ENCODE data around the gene PARL.

The PARL gene

GRCh38 chr3:183817639-183818038 lies 67.0 kb downstream of the PARL start:
- Histone ChIP-seq H3K4me3 (ENCODE audit: low read depth, low read length) (no peak overlapping the region), H3K27me3 (ENCODE audit: control insufficient read depth, insufficient read depth, low read length) (no peaks in the 10 kb centered on the region), H2AFZ (no peak overlapping the region), H3K9me3 (ENCODE audit: control insufficient read depth, low read length) (no peaks in the 10 kb centered on the region), H3K4me2 (ENCODE audit: low read length) (no peak overlapping the region), H3K27ac (no peak overlapping the region), H3K9ac (no peak overlapping the region), H3K36me3 (ENCODE audit: control insufficient read depth, insufficient read depth, low read length) (no peaks in the 10 kb centered on the region), H3K4me1 (no peaks in the 10 kb centered on the region), H3K79me2 (no peaks in the 10 kb centered on the region)
- TF ChIP-seq CTCF (IDR thresholded peaks at IDR 0.05), result no peak

GRCh38 chr3:183816681-183817510 lies 67.8 kb downstream of the PARL start:
- no peaks in the 10 kb centered on the region for H3K27me3 ChIP-seq (ENCODE audit: control insufficient read depth, insufficient read depth, low read length)
- H3K36me3 ChIP-seq (ENCODE audit: control insufficient read depth, insufficient read depth, low read length), result no peaks in the 10 kb centered on the region
- no peaks in the 10 kb centered on the region for H3K9me3 ChIP-seq (ENCODE audit: control insufficient read depth, low read length)
- TF ChIP-seq CTCF (IDR thresholded peaks at IDR 0.05), result no peak
- H3K4me1 ChIP-seq, result no peaks in the 10 kb centered on the region
- no peak overlapping the region for H3K4me3 ChIP-seq (ENCODE audit: low read depth, low read length)
- no peaks in the 10 kb centered on the region for H3K79me2 ChIP-seq
- no peak overlapping the region for H3K27ac ChIP-seq
- H2AFZ ChIP-seq, result no peak overlapping the region
- H3K4me2 ChIP-seq (ENCODE audit: low read length), result no peak overlapping the region
- H3K9ac ChIP-seq, result no peak overlapping the region

- no peaks in the 10 kb centered on the region for H3K27me3 ChIP-seq (ENCODE audit: control insufficient read depth, insufficient read depth, low read length)
- no peak overlapping the region for H2AFZ ChIP-seq
- H3K4me1 ChIP-seq, result no peaks in the 10 kb centered on the region
- H3K9ac ChIP-seq, result no peak overlapping the region
- H3K36me3 ChIP-seq (ENCODE audit: control insufficient read depth, insufficient read depth, low read length), result no peaks in the 10 kb centered on the region
- H3K9me3 ChIP-seq (ENCODE audit: control insufficient read depth, low read length), result no peaks in the 10 kb centered on the region
- TF ChIP-seq CTCF (IDR thresholded peaks at IDR 0.05), result no peak
- H3K79me2 ChIP-seq, result no peaks in the 10 kb centered on the region
- no peak overlapping the region for H3K4me3 ChIP-seq (ENCODE audit: low read depth, low read length)
- H3K27ac ChIP-seq, result no peak overlapping the region
- no peak overlapping the region for H3K4me2 ChIP-seq (ENCODE audit: low read length)
These were observed 68.7 kb downstream of the PARL start for GRCh38 chr3:183815951-183816475.

GRCh38 chr3:183815563-183815940 lies 69.1 kb downstream of the PARL start:
- H3K4me2 ChIP-seq (ENCODE audit: low read length), result no peak overlapping the region
- no peaks in the 10 kb centered on the region for H3K4me1 ChIP-seq
- no peak overlapping the region for H3K9ac ChIP-seq
- H3K27me3 ChIP-seq (ENCODE audit: control insufficient read depth, insufficient read depth, low read length), result no peaks in the 10 kb centered on the region
- H3K27ac ChIP-seq, result no peak overlapping the region
- TF ChIP-seq CTCF (IDR thresholded peaks at IDR 0.05), result no peak
- H3K79me2 ChIP-seq, result no peaks in the 10 kb centered on the region
- H3K36me3 ChIP-seq (ENCODE audit: control insufficient read depth, insufficient read depth, low read length), result no peaks in the 10 kb centered on the region
- no peak overlapping the region for H2AFZ ChIP-seq
- H3K9me3 ChIP-seq (ENCODE audit: control insufficient read depth, low read length), result no peaks in the 10 kb centered on the region
- no peak overlapping the region for H3K4me3 ChIP-seq (ENCODE audit: low read depth, low read length)

- Histone ChIP-seq H3K27ac (no peak overlapping the region), H3K4me1 (no peaks in the 10 kb centered on the region), H3K27me3 (ENCODE audit: control insufficient read depth, insufficient read depth, low read length) (no peaks in the 10 kb centered on the region), H3K36me3 (ENCODE audit: control insufficient read depth, insufficient read depth, low read length) (no peaks in the 10 kb centered on the region), H2AFZ (no peak overlapping the region), H3K4me3 (ENCODE audit: low read depth, low read length) (no peak overlapping the region), H3K9ac (no peak overlapping the region), H3K79me2 (no peaks in the 10 kb centered on the region), H3K4me2 (ENCODE audit: low read length) (no peak overlapping the region), H3K9me3 (ENCODE audit: control insufficient read depth, low read length) (no peaks in the 10 kb centered on the region)
- TF ChIP-seq CTCF (IDR thresholded peaks at IDR 0.05), result no peak
These were observed 70.4 kb downstream of the PARL start for GRCh38 chr3:183814240-183814639.
